Activated effector memory CD4-positive, alpha-beta T cell treated with anti-CD3 and anti-CD28 coated beads, Interleukin-2, amount 50 U/mL, for 16 hours (primary cell): Measurements from ENCODE around the gene BSG.
"Not testable (repeated sequence)": the region's sequence is repeated elsewhere in the genome, so short reads cannot be mapped to it uniquely, and the experiment has no call there.

Experiments used
- DNase-seq: peaks from one replicate; pipeline ENCODE4 v3.0.0-alpha.2; 2020

BSG gene

DNA sequence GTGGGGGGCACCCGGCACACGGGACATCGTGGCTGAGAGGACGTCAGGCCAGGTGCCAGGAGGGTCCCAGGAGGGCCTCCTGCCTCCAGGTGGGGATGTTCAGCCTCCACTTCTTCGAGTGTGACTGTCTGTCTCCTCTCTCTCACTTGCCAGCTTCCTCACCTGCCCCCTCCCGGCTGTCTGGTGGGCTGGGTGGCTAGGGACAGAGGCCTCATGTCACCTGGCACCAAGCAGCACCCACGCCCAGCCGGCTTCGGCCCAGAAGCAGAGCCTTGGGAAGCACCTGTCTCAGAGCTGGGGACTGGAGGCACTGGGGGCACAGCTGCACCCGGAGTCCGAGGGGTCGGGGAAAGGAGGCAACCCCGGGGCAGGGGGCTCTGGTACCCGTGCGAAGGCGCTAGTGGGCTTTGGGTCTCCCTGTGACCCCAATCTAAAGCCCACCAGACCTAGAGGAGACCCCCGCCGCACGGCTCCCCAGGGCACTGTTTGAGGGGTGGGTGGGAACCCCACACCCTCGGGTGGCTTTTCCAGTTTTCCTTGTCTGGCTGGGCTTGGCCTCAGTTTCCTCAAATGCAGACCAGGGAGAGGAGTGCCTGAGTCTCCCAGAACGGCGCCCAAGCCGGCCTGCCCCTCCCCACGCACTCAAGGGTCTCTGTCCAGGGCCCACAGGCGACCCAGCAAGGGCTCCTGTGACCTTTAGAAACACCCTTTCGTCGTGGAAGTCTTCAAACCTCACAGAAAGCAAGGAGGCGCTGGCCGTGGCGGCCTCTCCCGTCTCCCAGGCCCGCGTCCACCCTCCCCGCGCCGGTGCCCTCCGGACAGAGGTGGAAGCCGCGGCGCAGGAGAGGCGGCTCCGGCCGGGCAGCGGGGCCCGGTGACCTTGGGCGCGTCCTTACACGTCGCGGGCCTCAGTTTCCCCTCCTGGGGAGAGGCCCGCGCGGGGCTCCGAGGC lies 16.6 kb downstream of the BSG start:
- DNase-seq, result no peak

DNA sequence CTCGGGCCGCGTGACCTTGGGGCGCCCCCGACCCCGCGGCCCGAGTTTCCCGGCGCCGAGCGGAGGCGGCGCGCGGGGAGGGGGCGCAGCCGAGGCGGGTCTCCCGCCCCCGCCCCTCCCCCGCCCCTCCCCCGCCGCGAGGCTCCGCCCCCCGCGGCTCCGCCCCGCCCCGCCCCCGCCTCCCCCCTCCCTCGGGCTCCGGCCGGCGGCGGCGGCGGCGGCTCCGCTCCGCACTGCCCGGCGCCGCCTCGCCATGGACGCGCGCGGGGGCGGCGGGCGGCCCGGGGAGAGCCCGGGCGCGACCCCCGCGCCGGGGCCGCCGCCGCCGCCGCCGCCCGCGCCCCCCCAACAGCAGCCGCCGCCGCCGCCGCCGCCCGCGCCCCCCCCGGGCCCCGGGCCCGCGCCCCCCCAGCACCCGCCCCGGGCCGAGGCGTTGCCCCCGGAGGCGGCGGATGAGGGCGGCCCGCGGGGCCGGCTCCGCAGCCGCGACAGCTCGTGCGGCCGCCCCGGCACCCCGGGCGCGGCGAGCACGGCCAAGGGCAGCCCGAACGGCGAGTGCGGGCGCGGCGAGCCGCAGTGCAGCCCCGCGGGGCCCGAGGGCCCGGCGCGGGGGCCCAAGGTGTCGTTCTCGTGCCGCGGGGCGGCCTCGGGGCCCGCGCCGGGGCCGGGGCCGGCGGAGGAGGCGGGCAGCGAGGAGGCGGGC lies 17.4 kb downstream of the BSG start, which contains the start of gene HCN2:
TSS of gene HCN2 (plus strand) at position 189 of the 703 bp plus-strand sequence. CDS start at position 254, 65 bp downstream.
- DNase-seq, result no peak

DNA sequence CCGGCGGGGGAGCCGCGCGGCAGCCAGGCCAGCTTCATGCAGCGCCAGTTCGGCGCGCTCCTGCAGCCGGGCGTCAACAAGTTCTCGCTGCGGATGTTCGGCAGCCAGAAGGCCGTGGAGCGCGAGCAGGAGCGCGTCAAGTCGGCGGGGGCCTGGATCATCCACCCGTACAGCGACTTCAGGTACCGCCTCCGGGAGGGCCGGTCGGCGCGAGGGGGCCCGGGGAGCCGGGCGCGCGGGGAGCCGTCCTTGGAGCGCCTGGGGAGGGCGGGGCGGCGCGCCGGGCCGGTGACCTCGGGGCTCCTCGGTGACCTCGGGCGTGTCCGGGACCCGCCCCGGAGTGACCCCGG lies 18.0 kb downstream of the BSG start:
- DNase-seq, result peak; percentile 71

DNA sequence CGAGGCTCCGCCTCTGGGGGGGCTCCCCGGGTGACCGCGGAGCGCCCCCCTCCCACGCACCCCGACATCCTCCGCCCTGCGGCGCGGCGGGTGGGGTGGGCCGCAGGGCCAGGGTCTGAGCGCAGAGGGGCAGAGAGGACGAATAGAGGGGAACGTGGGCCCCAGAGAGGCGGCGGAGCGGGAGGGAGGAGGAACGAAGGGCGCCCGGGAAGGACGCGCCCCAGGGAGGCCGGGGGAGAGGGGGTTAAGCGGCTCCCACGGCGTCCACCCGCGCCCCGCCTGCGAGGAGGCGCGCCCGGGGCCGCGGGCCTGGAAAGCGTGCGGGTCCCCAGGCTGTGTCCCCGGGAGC lies 18.3 kb downstream of the BSG start:
- DNase-seq, result no peak

DNA sequence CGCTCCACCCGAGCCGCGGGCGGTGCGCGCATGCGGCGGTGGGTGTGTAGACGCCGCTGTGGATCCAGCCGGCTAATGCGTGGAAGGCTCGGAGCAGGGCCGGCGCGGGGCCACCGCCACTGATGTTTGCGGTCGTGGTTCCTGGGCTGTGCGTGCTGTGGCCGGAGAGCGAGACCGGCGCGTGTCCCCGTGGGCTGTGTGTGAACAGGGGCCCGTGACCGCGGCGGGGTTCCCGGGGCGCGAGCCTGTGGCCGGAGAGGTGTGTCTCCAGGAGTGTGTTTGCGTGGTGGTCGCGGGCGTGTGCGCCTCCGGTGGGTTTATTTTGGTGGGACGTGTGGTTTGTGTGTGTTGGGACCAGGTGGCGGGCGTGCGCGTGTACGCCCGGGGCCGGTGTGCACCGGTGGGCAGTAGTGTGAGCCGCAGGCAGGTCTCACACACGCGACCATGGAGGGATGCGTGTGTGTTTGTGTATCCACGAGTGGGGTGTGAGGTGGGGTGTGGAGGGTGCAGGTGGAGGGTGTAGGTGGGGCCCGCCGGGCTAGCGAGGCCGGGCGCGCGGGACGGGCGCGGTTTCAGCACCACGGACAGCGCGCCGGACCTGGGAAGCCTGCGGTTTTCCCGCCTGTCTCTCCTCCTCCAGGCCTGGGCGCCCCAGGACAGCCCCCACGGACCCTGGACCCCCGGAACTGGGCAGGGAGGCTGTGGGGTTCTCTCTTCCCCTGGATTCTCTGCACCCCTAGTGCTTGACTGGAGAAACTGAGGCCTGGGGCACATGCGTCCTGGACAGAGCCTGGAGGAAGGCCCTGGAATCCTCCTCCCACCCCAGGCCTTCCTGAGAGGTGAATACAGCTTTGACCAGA lies 18.9 kb downstream of the BSG start:
- DNase-seq, result no peak

DNA sequence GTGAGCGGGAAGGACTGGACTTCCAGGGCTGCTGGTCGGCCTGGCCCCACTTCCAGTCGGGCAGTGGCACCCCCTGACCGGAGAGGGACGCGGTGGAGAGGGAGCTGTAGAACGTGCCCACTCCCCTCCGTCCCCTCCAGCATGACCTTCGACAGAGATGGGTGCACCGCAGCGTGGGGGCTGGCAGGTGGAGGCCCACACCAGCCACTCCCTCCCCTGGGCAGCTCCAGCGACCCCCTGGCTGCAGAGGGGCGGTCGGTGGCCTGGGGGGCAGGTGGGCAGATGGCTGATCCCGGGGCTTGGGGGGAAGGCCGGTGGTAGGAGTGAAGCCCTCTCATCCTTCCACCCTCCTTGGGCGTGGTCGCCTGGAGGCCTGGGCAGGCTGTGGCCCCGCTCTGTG lies 19.7 kb downstream of the BSG start:
- DNase-seq, result no peak

DNA sequence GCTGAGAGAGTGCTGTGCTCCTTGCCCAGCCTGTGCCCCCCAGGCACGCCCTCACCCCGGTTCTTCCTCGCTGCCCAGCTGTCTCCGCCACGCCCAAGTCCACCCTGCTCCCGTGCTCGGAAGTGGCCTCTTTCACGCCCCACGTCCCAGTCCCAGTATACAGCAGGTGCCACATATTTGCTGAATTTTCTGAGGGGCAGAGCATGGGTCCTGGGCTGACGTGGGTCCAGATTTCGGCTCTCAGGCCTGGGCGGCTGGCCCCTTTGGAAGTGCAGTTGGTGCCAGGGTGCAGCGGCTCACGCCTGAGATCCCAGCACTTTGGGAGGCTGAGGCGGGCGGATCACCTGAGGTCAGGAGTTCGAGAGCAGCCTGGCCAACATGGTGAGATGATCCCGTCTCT lies 20.7 kb downstream of the BSG start:
- DNase-seq, result no peak

DNA sequence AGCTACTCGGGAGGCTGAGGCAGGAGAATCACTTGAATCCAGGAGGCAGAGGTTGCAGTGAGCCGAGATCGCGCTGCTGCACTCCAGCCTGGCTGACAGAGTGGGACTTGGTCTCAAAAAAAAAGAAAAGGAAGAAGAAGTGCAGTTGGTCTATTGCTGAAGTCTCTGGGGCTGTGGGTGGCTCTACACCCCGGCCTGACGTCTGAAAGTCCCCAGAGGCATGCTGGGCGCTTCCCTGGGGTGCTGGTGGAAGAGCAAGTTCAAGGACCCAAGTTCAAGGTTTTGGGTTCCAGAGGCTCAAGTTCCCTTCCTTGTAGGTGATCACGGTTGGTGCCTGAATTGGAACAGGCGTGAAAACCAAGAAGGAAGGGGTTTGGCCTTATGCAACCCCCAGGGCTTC lies 21.1 kb downstream of the BSG start:
- no peak for DNase-seq

DNA sequence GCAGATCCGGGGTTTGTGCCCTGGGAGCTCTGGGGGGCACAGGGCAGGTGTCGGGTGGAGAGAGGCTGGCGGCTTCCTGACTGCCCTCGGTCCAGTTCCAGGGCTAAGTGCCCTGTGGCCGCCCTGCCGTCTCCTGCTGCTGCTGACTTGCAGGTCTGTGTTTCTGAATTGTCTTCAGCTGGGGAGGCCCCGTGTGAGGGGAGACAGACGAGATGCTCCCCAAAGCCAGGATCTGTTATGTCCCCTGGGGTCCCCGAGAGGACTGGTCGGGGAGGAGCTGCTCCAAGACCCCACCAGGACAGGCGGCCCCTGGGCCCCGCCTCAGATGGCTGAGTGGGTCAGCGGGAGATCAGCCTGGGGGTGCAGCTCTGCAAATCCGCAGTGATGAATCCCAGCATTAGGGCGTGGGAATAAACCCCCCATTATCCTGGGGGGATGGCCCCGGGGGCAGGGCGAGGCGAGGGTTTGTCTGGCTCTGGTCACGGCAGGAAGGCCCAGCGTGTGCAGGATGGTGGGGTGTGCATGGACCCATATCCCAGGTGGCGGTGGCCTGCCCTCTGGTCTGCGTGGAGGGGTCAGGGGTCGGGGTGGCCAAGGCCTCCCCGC lies 22.0 kb downstream of the BSG start:
- DNase-seq, result no peak

DNA sequence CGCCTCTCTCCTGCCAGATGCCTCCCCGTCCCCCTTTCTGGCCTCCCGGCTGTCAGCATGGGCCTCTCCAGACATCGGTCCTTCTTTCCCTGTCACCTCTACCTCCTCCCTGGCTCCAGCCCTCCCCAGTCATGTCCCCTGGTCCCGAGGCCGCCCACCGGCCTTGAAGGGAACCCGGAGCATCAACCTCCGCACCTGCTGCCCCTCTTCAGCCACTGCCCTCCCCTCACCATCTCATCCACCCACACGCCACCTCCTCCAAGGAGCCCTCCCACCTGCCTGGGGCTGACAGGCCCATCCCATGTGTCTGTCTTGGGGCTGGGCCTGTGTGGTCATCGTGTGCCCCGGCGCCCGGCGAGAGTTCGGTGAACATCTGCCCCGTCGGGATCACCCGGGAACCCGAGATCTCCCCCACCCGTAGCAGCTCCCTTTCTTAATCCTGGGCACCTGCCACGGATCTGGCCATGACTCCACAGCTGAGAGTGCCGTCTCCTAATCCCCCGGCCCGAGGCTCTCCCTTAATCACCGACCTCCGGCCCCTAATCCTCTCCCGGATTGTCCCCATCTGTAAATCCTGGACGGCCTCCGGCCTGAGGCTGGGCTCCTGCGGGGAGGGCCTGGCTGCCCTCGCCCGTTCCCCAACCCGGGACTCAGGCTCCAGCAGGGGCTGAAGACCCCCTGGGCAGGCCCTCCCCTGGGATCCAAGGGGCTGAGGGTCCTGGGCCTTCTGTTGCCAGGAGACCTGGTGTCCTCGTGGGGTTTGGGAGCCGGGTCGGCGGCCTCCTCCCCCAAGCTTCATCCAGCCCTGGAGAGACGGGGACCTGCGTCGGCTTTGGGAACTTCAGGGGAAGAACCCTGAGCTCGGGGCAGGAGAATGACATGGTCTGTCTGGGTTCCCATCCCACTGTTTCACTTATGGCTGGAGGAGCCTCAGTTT lies 23.2 kb downstream of the BSG start:
- no peak for DNase-seq

DNA sequence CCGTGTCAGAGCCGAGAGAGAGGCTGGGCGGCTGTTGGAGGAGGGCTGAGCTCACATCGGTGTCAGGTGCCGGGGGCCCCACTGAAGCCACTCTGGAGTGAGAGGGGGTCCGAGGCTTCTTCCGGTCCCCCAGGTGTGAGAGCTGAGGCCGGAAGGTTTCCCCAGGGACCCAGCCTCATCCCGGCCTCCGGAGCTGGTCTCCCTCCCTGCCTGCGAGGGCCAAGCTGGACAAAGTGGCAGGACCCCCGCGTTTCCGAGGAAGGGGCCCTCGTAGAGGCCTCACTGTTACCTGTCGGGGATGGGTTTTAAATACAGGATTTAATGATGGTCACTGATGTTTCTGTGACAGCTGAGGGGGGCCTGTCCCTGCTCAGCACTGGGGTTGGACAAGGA lies 23.9 kb downstream of the BSG start:
- DNase-seq, result no peak

DNA sequence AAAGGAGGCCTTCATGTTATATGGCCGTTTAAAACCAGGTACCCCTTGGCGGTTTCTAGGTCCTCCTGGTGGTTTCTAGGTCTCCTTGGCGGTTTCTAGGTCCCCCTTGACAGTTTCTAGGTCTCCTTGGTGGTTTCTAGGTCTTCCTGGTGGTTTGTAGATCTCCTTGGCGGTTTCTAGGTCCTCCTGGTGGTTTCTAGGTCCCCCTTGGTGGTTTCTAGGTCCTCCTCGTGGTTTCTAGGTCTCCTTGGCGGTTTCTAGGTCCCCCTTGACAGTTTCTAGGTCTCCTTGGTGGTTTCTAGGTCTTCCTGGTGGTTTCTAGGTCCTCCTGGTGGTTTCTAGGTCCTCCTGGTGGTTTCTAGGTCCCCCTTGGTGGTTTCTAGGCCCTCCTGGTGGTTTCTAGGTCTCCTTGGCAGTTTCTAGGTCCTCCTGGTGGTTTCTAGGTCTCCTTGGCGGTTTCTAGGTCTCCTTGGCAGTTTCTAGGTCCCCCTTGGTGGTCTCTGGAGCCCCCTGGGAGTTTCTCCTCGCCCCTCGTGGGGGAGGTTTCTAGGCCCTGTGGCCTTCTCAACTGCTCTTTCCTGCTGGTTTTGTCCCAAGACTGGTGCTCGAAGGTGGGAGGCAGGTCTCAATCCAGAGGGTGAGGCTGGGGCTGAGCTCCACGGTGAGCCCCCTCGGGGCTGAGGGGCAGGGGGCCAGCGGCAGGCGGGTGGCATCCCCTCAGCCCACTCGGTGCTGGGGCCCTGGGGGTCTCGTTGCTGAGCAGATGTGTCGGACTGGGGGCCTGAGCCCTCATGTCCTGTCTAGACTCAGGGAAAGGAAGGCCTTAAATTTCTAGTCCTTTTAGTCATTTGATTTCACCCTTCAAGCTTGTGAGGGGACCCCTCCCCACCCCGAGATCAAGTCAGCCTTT lies 25.3 kb downstream of the BSG start:
- no peak for DNase-seq

DNA sequence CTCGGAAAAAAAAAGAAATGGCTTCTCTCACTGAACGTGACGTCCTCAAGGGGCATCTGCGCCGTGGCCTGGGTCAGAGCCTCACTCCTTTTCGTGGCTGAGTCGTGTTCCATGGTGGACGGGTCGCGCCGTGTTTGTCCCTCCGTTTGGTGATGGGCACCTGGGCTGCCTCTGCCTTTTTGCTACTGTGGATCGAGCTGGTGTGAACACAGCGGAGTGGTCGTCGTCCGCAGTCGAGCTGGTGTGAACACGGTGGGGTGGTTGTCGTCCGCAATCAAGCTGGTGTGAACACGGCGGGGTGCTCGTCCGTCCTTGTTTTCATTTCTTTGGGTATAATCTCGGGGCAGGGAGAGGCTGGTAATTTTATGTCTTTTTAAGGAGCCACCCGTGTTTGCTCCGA lies 28.9 kb downstream of the BSG start:
- no peak for DNase-seq

DNA sequence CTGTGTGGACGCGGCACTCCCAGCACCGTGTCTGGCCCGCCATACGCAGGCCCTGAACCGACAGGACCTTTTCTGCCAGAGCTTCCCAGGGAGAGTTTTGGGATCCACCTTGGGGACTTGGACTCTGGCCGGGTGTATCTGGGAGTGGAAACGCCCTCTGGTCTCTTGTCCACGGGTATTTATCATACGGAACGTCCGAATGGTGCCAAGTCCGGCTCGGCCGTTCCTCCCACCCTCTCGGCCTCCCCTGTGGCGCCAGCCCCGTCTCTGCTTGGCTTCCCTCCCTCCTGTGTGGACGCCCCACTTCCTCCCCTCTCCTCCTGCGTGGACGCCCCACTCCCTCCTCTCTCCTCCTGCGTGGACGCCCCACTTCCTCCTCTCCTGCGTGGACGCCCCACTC lies 29.4 kb downstream of the BSG start:
- DNase-seq, result no peak

DNA sequence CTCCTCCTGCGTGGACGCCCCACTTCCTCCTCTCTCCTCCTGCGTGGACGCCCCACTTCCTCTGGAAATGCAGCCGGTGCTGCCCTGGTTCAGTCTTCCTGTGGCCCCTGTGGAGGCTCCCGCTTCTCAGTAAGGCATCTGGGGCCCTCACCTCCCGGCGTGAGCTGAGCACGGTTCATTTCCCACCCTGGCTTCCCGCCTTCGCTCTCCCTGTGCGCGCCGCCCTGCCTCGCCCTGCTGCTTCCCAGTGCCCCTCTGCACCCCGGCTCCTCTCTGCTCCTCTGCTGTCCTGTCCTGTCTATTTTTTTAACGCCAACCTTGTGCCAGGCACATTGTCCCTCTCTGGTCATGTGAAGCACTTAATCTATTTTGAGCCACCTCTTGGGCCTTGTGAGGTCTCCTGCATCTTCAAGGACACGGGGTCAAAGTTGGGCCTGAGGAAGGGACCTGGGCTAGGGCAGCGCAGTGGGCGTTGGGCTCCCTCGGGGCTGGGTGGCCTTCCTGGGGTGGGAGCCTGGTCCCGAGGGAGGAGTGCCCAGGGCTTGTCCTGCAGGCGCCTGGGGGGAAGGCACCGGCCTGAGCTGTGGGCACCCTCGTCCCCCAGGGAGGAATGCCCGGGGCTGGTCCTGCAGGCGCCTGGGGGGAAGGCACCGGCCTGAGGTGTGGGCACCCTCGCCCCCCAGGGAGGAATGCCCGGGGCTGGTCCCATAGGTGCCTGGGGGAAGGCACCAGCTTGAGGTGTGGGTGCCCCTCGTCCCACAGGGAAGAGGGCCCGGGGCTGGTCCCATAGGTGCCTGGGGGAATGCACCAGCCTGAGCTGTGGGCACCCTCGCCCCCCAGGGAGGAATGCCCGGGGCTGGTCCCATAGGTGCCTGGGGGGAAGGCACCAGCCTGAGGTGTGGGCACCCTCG lies 30.2 kb downstream of the BSG start:
- DNase-seq, result no peak

DNA sequence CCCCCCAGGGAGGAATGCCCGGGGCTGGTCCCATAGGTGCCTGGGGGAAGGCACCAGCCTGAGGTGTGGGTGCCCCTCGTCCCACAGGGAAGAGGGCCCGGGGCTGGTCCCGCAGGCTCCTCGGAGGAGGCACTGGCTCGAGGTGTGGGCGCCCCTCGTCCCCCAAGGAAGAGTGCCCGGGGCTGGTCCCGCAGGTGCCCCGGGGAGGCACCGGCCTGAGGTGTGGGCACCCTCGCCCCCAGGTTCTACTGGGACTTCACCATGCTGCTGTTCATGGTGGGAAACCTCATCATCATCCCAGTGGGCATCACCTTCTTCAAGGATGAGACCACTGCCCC lies 30.9 kb downstream of the BSG start:
- not testable (repeated sequence) for DNase-seq

DNA sequence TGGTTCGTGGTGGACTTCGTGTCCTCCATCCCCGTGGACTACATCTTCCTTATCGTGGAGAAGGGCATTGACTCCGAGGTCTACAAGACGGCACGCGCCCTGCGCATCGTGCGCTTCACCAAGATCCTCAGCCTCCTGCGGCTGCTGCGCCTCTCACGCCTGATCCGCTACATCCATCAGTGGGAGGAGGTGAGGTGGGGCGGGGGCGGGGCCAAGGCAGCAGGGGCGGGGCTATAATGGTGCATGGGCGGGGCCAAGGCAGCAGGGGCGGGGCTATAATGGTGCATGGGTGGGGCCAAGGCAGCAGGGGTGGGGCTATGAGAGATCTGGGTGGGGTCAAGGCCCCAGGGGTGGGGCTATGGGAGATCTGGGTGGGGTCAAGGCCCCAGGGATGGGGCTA lies 31.4 kb downstream of the BSG start:
- peak; percentile 75 for DNase-seq

DNA sequence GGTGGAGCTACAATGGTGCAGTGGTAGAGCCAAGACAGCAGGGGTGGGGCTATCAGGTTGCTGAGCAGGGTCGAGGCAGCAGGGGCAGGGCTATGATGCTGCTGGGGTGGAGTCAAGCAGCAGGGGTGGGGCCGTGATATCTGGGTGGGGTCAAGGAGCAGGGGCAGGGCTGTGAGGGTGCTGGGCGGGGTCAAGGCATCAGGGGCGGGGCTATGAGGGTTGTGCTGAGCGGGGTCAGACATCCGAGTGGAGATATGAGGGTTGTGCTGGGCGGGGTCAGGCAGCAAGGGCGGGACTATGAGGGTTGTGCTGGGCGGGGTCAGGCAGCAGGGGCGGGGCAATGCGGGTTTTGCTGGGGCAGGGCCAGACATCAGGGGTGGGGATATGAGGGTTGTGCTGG lies 32.0 kb downstream of the BSG start:
- peak; percentile 72 for DNase-seq

DNA sequence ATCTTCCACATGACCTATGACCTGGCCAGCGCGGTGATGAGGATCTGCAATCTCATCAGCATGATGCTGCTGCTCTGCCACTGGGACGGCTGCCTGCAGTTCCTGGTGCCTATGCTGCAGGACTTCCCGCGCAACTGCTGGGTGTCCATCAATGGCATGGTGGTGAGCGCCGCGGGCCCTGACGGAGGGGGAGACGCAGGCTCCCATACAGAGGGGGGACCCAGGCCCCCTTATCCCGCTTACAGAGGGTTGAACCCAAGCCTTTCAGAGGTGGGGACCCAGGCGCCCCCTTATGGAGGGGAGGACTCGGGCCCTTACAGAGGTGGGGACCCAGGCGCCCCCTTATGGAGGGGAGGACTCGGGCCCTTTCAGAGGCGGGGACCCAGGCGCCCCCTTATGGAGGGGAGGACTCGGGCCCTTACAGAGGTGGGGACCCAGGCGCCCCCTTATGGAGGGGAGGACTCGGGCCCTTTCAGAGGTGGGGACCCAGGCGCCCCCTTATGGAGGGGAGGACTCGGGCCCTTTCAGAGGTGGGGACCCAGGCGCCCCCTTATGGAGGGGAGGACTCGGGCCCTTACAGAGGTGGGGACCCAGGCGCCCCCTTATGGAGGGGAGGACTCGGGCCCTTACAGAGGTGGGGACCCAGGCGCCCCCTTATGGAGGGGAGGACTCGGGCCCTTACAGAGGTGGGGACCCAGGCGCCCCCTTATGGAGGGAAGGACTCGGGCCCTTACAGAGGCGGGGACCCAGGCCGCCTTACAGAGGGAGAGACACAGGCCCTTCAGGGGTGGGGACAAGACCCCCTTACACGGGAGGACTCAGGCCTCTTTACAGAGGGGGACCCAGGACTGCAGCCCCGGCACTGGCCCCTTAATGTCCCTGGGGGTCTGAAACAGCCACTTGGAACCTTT lies 32.9 kb downstream of the BSG start:
- not testable (repeated sequence) for DNase-seq
